Measurements from ENCODE around the gene PMVK. TPM values are rescaled to one million over a fixed set of nuclear protein-coding genes. Genes with fewer than 3 reads are reported as not detected.

The PMVK gene
- total and polyA plus RNA-seq, 2 of the 8 experiments (the other 6 are each of a cell fraction or from before 2014, with no cell fraction given) = 23.8 to 26.5 TPM

- WGBS, 2 experiments (ENCODE audit: extremely low coverage in 1 of 2, insufficient coverage in 1 of 2, insufficient read length in 1 of 2, insufficient replicate concordance in 2 of 2, low coverage in 1 of 2, low lambda C conversion rate in 2 of 2, missing lambda C conversion rate in 1 of 2) = 91% methylated on average over 6 of the region's 6 CpGs; no CpG with 5 or more reads in 1 of the 2 experiments
- Histone ChIP-seq H3K23me2 (ENCODE audit: low read depth, low read length) (peaks cover 5% of the 10 kb centered on the region), H4K91ac (replicated peaks; ENCODE audit: insufficient read length, low read length) (no peak overlapping the region), H2BK5ac (ENCODE audit: low read depth, low read length) (no peak overlapping the region), H3K36me3 (ENCODE audit: control insufficient read depth in 2 of 4, insufficient read depth in 4 of 4, low read length in 3 of 4) (peaks cover 0 to 4% (median 0%) of the 10 kb centered on the region in 4 experiments; a peak in 1 of 8 replicates), H3K23ac (ENCODE audit: insufficient read length) (no peak overlapping the region), H2BK120ac (replicated peaks; ENCODE audit: low read depth, low read length) (no peak overlapping the region), H2AK5ac (ENCODE audit: low read depth, low read length) (no peak overlapping the region), H4K5ac (ENCODE audit: insufficient read length, low read depth, low read length) (no peak overlapping the region), H3K4me2 (ENCODE audit: insufficient read depth in 1 of 2, low read depth in 2 of 2, low read length in 2 of 2) (no peak overlapping the region), H3K56ac (replicated peaks; ENCODE audit: insufficient read length, low read depth, low read length) (no peak overlapping the region), H3K79me1 (ENCODE audit: low read depth, low read length) (0 out of 2 replicates have a peak, but pooled peaks cover 6% of the 10 kb centered on the region), H3K9ac (replicated peaks in 1 of 4; ENCODE audit: extremely low read depth in 1 of 4, low read depth in 3 of 4, low read length in 3 of 4) (no peak overlapping the region), H2AFZ (ENCODE audit: low read length) (no peak overlapping the region), H3K4ac (replicated peaks; ENCODE audit: insufficient read length, low read depth, low read length) (no peak overlapping the region), H2BK20ac (ENCODE audit: low read length) (no peak overlapping the region), H3K4me3 (ENCODE audit: extremely low read depth in 1 of 4, insufficient read depth in 2 of 4, low read depth in 3 of 4, low read length in 4 of 4) (no peak overlapping the region), H3K18ac (ENCODE audit: extremely low read depth, low read length) (no peak overlapping the region), H3K27me3 (replicated peaks in 1 of 4; ENCODE audit: control insufficient read depth in 3 of 4, extremely low read depth in 1 of 4, insufficient read depth in 3 of 4, low read length in 3 of 4) (no peaks in the 10 kb centered on the region; a peak in 2 of 7 replicates), H4K20me1 (replicated peaks in 1 of 2; ENCODE audit: control insufficient read depth in 1 of 2, insufficient read depth in 2 of 2, low read length in 2 of 2) (peaks cover 1 to 8% of the 10 kb centered on the region in 2 experiments), H4K8ac (ENCODE audit: extremely low read depth, insufficient read depth, low read length) (no peak overlapping the region), H2BK15ac (ENCODE audit: low read length) (no peak overlapping the region), H2BK12ac (ENCODE audit: low read depth, low read length) (no peak overlapping the region), H3K79me2 (ENCODE audit: control insufficient read depth in 1 of 2, insufficient read depth in 2 of 2, low read length in 2 of 2) (peaks cover 0 to 3% of the 10 kb centered on the region in 2 experiments; a peak in 2 of 4 replicates), H3K9me3 (ENCODE audit: insufficient read depth in 2 of 2, low read depth in 1 of 2, low read length in 1 of 2) (no peaks in the 10 kb centered on the region), H3K14ac (ENCODE audit: insufficient read length) (no peak overlapping the region), H3K4me1 (replicated peaks in 1 of 4; ENCODE audit: control insufficient read depth in 3 of 4, insufficient read depth in 4 of 4, low read length in 3 of 4) (peaks cover 0 to 28% (median 8%) of the 10 kb centered on the region in 4 experiments; a peak in 6 of 7 replicates), H3K27ac (ENCODE audit: low read depth, low read length) (no peak overlapping the region)
- no peak for TF ChIP-seq HDAC6 (IDR thresholded peaks at IDR 0.05; ENCODE audit: low read depth, low read length)
- no peak for DNase-seq (ENCODE audit: low read depth in 1 of 2, low spot score in 2 of 2)
- ChIA-PET CTCF (ENCODE audit: partially characterized antibody) (interaction anchor here (0.8 to 9.8 kb wide), 6 partner anchors 18 to 180 kb away, joined by 3 to 132 read pairs (median 4); partner anchors contain the start of genes LENEP and SHC1), POLR2A (ENCODE audit: partially characterized antibody) (interaction anchor here (0.8 to 18.6 kb wide), 7 partner anchors 9 to 31 kb away, joined by 3 to 662 read pairs (median 7); partner anchors contain the start of genes CKS1B, FLAD1, LENEP and PMVK)
- no peak for FAIRE-seq
Observed at GRCh38 chr1:154952664-154953063, 16.1 kb upstream of the PMVK start.

Measured in H1 (cell line).